Lower leg skin (tissue), 4 donors: Measurements from ENCODE around the gene CDH22. TPM values are rescaled to one million over a fixed set of nuclear protein-coding genes. Genes with fewer than 3 reads are reported as not detected.

Source experiments
- DNase-seq, 2 donors: peaks; one replicate each; pipeline ENCODE4 v3.0.0-alpha.2; 2019; ENCODE audit warnings: low spot score in 2 of 2
- H3K4me3 ChIP-seq: fragments of 200-600 bp; sonication (generic); 2 replicates; pipeline ENCODE4 v1.5.1; 2017; ENCODE audit warnings: mild to moderate bottlenecking, low read depth; ENCODE audit not compliant: poor library complexity, severe bottlenecking
- CTCF ChIP-seq, 3 donors: fragments of 450-650 bp; IDR thresholded peaks; one replicate each; pipeline ENCODE4 v1.5.1; 2016; ENCODE audit warnings: antibody characterized with exemption in 3 of 3, mild to moderate bottlenecking in 3 of 3, moderate library complexity in 2 of 3
- POLR2A ChIP-seq, 2 donors: fragments of 450-650 bp; IDR thresholded peaks; one replicate each; pipeline ENCODE4 v1.6.1; 2016 to 2017; ENCODE audit warnings: antibody characterized with exemption in 2 of 2, mild to moderate bottlenecking in 1 of 2, moderate library complexity in 1 of 2
- WGBS, 2 donors: methylation state at CpG; one replicate each; pipeline ENCODE4 v1.1.5; 2018; 5-methylcytosine and 5-hydroxymethylcytosine counted together
- intact Hi-C: fragments of 100-400 bp; cut with DNase I; formaldehyde crosslinking; loops from one replicate; pipeline ENCODE4 v1.15.0; 2023; ENCODE audit warnings: low total_unique reads
- total RNA-seq, 4 donors: library from RNA; depleted of rRNA; stranded (reverse); fragments of >200 nt; gene quantifications; one replicate each; pipeline ENCODE4 v1.1.0, GENCODE V29; 2016

CDH22 gene
- total RNA-seq, 4 donors from 2014 or later: 1.6 to 3.0 (median 2.0) TPM

- TF ChIP-seq CTCF (IDR thresholded peaks at IDR 0.05) (no peak), POLR2A (IDR thresholded peaks at IDR 0.05) (no peak)
- no peak for DNase-seq
- intact Hi-C loops: no loop called here
- 93 to 95% methylated on average over 1 of the region's 1 CpG for WGBS, 2 donors
- H3K4me3 ChIP-seq: no peak overlapping the region
Measured at GRCh38 chr20:46161921-46162320, 146.4 kb downstream of the CDH22 start.

DNA sequence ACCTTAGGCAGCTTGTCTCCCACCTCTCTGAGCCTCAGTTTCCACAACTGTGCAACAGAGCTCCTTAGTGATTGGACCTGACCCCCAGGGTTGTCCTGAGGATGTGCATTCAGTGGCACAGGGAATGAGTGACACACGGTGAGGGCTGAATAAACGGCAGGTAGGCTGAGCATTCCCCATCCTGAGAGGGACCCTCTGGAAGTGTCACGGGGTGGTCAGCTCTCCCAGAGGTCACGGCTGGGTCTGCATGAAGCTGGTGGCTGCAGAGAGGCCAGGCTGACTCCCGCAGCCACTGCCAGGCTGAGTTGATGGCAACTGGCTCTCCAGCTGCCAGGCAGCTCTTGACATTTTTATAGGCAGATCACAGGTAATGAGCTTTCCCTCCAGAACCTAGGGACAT lies 147.6 kb downstream of the CDH22 start:
- no peak for DNase-seq
- no peak for TF ChIP-seq CTCF (IDR thresholded peaks at IDR 0.05)
- TF ChIP-seq POLR2A (IDR thresholded peaks at IDR 0.05): no peak

DNA sequence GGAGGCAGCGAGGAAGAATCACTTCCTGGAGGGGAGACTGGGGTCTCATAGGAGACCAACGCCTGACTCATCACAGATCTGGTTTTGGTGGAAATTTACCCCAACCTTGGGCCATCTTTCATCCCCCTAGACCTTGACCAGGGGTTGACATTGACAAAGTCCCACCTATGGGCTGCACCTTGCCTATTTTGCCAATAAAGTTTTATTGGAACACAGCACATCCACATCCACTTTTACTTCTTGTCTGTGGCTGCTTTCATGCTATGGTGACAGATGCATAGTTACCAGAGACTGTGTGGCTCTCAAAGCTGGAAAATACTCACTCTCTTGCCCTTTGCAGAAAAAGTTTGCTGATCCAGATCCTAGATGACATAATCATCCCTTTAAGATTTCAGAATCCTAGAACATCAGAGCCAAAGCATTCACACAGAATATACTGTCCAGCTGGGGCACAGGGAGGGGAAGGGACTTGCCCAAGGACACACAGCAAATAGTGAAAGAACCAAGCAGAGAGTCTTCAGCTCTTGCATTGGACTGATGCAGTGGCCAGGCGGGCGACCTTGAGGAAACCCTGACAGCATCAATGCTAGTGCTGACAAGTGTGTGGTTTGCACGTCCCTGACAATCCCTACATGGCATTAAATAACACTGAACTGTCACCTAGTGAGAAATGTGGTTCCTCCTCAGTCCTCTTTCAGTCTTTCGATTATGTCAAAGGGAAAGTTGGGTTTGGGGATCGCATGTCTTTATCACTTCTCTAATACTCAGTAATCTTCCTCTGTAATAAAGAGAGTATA lies 149.0 kb downstream of the CDH22 start:
- 78 to 87% methylated on average over 7 of the region's 7 CpGs for WGBS, 2 donors
- H3K4me3 ChIP-seq: no peak overlapping the region
- intact Hi-C loops: no loop called here
- no peak for DNase-seq
- TF ChIP-seq CTCF (IDR thresholded peaks at IDR 0.05) (no peak), POLR2A (IDR thresholded peaks at IDR 0.05) (no peak)

More for the DNA sequence above, 147.6 kb downstream of the CDH22 start:
- intact Hi-C loops: no loop called here
- no peak overlapping the region for H3K4me3 ChIP-seq
- WGBS, 2 donors: 63 to 69% methylated on average over 5 of the region's 5 CpGs

GRCh38 chr20:46158476-46158987 lies 149.8 kb downstream of the CDH22 start:
- intact Hi-C loops: no loop called here
- TF ChIP-seq POLR2A (IDR thresholded peaks at IDR 0.05) (no peak), CTCF (IDR thresholded peaks at IDR 0.05) (no peak)
- no peak for DNase-seq
- no peak overlapping the region for H3K4me3 ChIP-seq
- WGBS, 2 donors: 37 to 48% methylated on average over 4 to 5 of the region's 5 CpGs

GRCh38 chr20:46157625-46158024 lies 150.7 kb downstream of the CDH22 start:
- no peak for TF ChIP-seq POLR2A (IDR thresholded peaks at IDR 0.05)
- no peak for TF ChIP-seq CTCF (IDR thresholded peaks at IDR 0.05)
- DNase-seq: no peak
- intact Hi-C loops: no loop called here
- H3K4me3 ChIP-seq: no peak overlapping the region
- WGBS, 2 donors: 76% methylated on average over 7 of the region's 7 CpGs
